Fibroblast of the aortic adventitia (primary cell): ENCODE data around the gene ZFP64. TPM values are rescaled to one million over a fixed set of nuclear protein-coding genes. Genes with fewer than 3 reads are reported as not detected.
"Not testable (repeated sequence)": the region's sequence is repeated elsewhere in the genome, so short reads cannot be mapped to it uniquely, and the experiment has no call there.

ENCODE experiments used
- DNase-seq: peaks from one replicate; pipeline ENCODE4 v3.0.0-alpha.2; 2010; ENCODE audit warnings: low read depth
- H3K4me3 ChIP-seq: 2 replicates; pipeline ENCODE4 v1.5.1; 2011; ENCODE audit warnings: low read depth, mild to moderate bottlenecking, control low read depth, low read length, moderate library complexity
- CTCF ChIP-seq: IDR thresholded peaks from 2 replicates; pipeline ENCODE4 v1.5.1; 2011; ENCODE audit warnings: mild to moderate bottlenecking, low read length, control low read depth, inconsistent platforms; ENCODE audit not compliant: insufficient read depth
- total RNA-seq: library from RNA; depleted of rRNA; stranded (reverse); fragments of >200 nt; gene quantifications from 2 replicates; pipeline ENCODE4 v1.2.3, GENCODE V29; 2012; ENCODE audit warnings: low replicate concordance

ZFP64 gene
- total RNA-seq, 1 donor: 21.9 TPM

DNA sequence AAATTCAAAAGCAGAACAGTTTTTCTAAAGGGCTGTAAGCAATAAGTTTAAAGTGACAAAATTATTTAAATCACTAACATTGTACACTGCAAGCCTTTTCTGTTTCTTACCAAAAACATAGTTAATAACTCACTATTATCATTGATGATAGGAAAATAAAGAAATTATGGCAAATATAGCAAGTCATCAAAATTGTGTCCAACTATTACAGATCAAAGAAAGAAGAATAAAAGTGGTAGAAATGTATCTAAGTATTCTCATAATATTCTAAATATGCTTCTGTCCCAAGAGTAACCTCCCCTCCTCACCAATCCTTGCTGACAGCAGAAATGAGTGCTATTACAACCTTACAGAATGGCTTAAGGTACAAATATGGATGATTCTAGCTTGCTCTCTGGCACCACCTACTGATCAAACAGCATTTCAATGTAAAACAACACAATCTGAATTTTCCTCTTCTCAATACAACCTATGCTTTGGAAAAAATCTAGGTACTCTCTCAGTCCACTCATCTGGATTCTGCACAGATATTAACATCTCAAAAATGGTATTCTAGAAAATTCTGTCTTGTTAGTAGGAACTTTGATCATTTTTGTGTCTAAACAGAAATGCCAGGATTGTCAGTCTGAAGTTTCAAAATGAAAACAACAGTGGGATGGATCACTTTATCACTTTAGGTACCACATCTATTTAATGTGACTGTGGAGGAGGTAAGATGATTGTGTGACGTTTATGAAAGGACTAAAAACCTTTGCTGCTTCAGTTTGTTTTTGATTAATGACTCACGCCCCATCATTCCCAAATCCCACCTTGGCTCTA lies 40.9 kb downstream of the ZFP64 start:
- peak; percentile 65 for DNase-seq
- TF ChIP-seq CTCF: peak; percentile 86

DNA sequence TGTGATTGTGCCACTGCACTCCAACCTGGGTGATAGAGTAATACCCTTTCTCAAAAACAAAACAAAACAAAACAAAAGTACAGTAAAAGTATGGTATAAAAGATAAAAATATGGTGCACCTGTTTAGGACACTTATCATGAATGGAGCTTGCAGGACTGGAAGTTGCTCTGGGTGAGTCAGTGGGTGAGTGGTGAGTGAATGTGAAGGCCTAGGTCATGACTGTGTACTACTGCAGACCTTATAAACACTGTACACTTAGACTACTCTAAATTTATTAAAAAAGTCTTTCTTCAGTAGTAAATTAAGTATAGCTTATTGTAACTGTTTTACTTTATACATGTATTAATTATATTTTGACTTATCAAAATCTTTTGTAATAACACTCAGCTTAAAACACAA lies 46.0 kb downstream of the ZFP64 start:
- H3K4me3 ChIP-seq: no peak overlapping the region
- TF ChIP-seq CTCF: no peak
- DNase-seq: no peak

More for the DNA sequence above, 40.9 kb downstream of the ZFP64 start:
- no peak overlapping the region for H3K4me3 ChIP-seq

- DNase-seq: no peak
- no peak for TF ChIP-seq CTCF
- no peak overlapping the region for H3K4me3 ChIP-seq
These were observed 48.3 kb downstream of the ZFP64 start for GRCh38 chr20:52143277-52143676.

GRCh38 chr20:52142757-52143156 lies 48.8 kb downstream of the ZFP64 start:
- no peak for DNase-seq
- TF ChIP-seq CTCF: no peak

DNA sequence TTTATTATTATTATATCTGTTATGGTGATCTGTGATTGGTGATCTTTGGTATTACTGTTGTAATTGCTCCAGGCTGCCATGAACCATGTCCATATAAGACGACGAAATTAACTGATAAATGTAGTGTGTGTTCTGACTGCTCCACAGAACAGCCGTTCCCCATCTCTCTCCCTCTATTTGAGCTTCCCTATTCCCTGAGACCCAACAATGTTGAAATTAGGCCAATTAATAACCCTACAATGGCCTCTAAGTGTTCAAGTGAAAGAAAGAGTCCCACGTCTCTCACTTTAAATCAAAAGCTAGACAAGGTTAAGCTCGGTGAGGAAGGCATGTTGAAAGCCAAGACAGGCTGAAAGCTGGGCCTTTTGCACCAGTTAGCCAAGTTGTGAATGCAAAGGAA lies 51.6 kb downstream of the ZFP64 start:
- no peak overlapping the region for H3K4me3 ChIP-seq
- DNase-seq: no peak
- no peak for TF ChIP-seq CTCF

More at GRCh38 chr20:52142757-52143156, 48.8 kb downstream of the ZFP64 start:
- no peak overlapping the region for H3K4me3 ChIP-seq

DNA sequence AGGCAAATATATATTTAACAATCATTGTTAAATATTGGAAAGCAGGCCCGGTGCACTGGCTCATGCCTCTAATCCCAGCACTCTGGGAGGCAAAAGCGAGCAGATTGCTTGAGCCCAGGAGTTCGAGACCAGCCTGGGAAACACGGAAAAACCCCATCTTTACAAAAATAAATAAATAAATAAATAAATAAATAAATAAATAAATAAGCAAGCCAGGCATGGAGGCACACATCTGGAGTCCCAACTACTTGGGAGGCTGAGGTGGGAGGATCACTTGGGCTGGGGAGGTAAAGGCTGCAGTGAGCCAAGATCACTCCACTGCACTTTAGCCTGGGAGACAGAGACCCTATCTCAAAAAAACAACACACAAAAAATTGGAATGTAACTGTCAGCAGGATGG lies 53.7 kb downstream of the ZFP64 start:
- DNase-seq: no peak
- H3K4me3 ChIP-seq: no peak overlapping the region
- TF ChIP-seq CTCF: no peak

DNA sequence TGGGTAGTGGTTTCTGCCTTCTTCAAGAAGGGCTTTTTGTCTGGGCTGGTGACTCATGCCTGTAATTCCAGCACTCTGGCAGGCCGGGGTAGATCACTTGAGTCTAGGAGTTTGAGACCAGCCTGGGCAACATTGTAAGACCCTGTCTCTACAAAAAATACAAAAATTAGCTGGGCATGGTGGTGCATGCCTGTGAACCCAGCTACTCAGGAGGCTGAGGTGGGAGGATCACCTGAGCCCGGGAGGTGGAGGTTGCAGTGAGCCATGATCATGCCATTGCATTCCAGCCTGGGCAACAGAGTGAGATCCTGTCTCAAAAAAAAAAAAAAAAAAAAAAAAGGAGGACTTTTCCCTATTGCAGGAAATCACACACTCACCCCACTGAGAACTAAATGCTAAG lies 57.9 kb downstream of the ZFP64 start:
- DNase-seq, H3K4me3 ChIP-seq: not testable (repeated sequence)
